IPS-20b (cell line): ENCODE measurements around the gene KANTR.

Experiments used
- H3K27ac ChIP-seq: one replicate; pipeline ENCODE4 v1.5.1; 2013; ENCODE audit warnings: low read length
- H3K27me3 ChIP-seq: 2 replicates; pipeline ENCODE4 v1.6.1; 2013; ENCODE audit warnings: mild to moderate bottlenecking, low read length, inconsistent platforms; ENCODE audit not compliant: insufficient read depth
- H3K36me3 ChIP-seq: 2 replicates; pipeline ENCODE4 v1.6.1; 2013; ENCODE audit warnings: low read depth, mild to moderate bottlenecking, inconsistent platforms, low read length, moderate library complexity; ENCODE audit not compliant: insufficient read depth
- H3K4me1 ChIP-seq: 2 replicates; pipeline ENCODE4 v1.6.1; 2013; ENCODE audit warnings: mild to moderate bottlenecking, control low read depth, inconsistent platforms, low read length, moderate library complexity; ENCODE audit not compliant: insufficient read depth
- H3K4me3 ChIP-seq: 2 replicates; pipeline ENCODE4 v1.5.1; 2013; ENCODE audit warnings: mild to moderate bottlenecking, low read length, inconsistent platforms
- H3K9ac ChIP-seq: 2 replicates; pipeline ENCODE4 v1.6.1; 2013; ENCODE audit warnings: low read depth, mild to moderate bottlenecking, inconsistent platforms, low read length, moderate library complexity
- H3K9me3 ChIP-seq: 2 replicates; pipeline ENCODE4 v1.6.1; 2013; ENCODE audit warnings: mild to moderate bottlenecking, low read depth, low read length, inconsistent platforms; ENCODE audit not compliant: insufficient read depth

KANTR gene

GRCh38 chrX:53093748-53094581 lies at the start of gene KANTR:
Gene KANTR, plus strand, starts transcription at chrX:53094142. Its CDS starts 30,131 bp downstream, at chrX:53124273.
- Histone ChIP-seq H3K9ac (peak within 1 kb of the TSS; percentile 80; the same call in 1 of the 2 replicates), H3K27ac (peak within 1 kb of the TSS; percentile 80), H3K36me3 (no peaks in the 10 kb centered on the region), H3K9me3 (no peaks in the 10 kb centered on the region), H3K4me1 (no peaks in the 10 kb centered on the region), H3K4me3 (peak within 1 kb of the TSS; percentile 90), H3K27me3 (no peaks in the 10 kb centered on the region)

- H3K27me3 ChIP-seq, result no peaks in the 10 kb centered on the region
- H3K4me1 ChIP-seq, result no peaks in the 10 kb centered on the region
- no peak overlapping the region for H3K27ac ChIP-seq
- no peak overlapping the region for H3K9ac ChIP-seq
- no peaks in the 10 kb centered on the region for H3K36me3 ChIP-seq
- no peak overlapping the region for H3K4me3 ChIP-seq
- no peaks in the 10 kb centered on the region for H3K9me3 ChIP-seq
These were observed 48.9 kb upstream of the KANTR start for GRCh38 chrX:53044995-53045394.

- no peaks in the 10 kb centered on the region for H3K27me3 ChIP-seq
- no peak overlapping the region for H3K9ac ChIP-seq
- no peaks in the 10 kb centered on the region for H3K9me3 ChIP-seq
- H3K4me1 ChIP-seq, result no peaks in the 10 kb centered on the region
- no peaks in the 10 kb centered on the region for H3K36me3 ChIP-seq
- H3K27ac ChIP-seq, result no peak overlapping the region
- no peak overlapping the region for H3K4me3 ChIP-seq
These were observed 46.7 kb upstream of the KANTR start for GRCh38 chrX:53047228-53047627.

- H3K9me3 ChIP-seq, result no peaks in the 10 kb centered on the region
- no peak within 1 kb of the TSS for H3K27ac ChIP-seq
- no peaks in the 10 kb centered on the region for H3K36me3 ChIP-seq
- H3K4me3 ChIP-seq, result peak within 1 kb of the TSS; percentile 72
- H3K27me3 ChIP-seq, result no peaks in the 10 kb centered on the region
- peak within 1 kb of the TSS; percentile 90 for H3K9ac ChIP-seq
- H3K4me1 ChIP-seq, result no peaks in the 10 kb centered on the region
These were observed 45.5 kb upstream of the KANTR start, which contains the start of gene GPR173 for GRCh38 chrX:53048169-53049126. Gene GPR173, plus strand, starts transcription at chrX:53048789. Its CDS starts 27,833 bp downstream, at chrX:53076622.

GRCh38 chrX:53049127-53049517 lies 44.8 kb upstream of the KANTR start:
- no peaks in the 10 kb centered on the region for H3K4me1 ChIP-seq
- peak overlapping the region; percentile 51; the same call in 1 of the 2 replicates for H3K9ac ChIP-seq
- no peak overlapping the region for H3K27ac ChIP-seq
- no peaks in the 10 kb centered on the region for H3K36me3 ChIP-seq
- H3K4me3 ChIP-seq, result peak overlapping the region; percentile 72
- no peaks in the 10 kb centered on the region for H3K9me3 ChIP-seq
- H3K27me3 ChIP-seq, result no peaks in the 10 kb centered on the region

- Histone ChIP-seq H3K9ac (no peak overlapping the region), H3K27ac (no peak overlapping the region), H3K27me3 (no peaks in the 10 kb centered on the region), H3K9me3 (no peaks in the 10 kb centered on the region), H3K4me3 (no peak overlapping the region), H3K36me3 (no peaks in the 10 kb centered on the region), H3K4me1 (no peaks in the 10 kb centered on the region)
These were observed 43.1 kb upstream of the KANTR start for GRCh38 chrX:53050841-53051240.

GRCh38 chrX:53055244-53055849 lies 38.6 kb upstream of the KANTR start:
- Histone ChIP-seq H3K4me1 (no peaks in the 10 kb centered on the region), H3K9ac (no peak overlapping the region), H3K27me3 (no peaks in the 10 kb centered on the region), H3K27ac (no peak overlapping the region), H3K36me3 (no peaks in the 10 kb centered on the region), H3K9me3 (no peaks in the 10 kb centered on the region), H3K4me3 (no peak overlapping the region)

DNA sequence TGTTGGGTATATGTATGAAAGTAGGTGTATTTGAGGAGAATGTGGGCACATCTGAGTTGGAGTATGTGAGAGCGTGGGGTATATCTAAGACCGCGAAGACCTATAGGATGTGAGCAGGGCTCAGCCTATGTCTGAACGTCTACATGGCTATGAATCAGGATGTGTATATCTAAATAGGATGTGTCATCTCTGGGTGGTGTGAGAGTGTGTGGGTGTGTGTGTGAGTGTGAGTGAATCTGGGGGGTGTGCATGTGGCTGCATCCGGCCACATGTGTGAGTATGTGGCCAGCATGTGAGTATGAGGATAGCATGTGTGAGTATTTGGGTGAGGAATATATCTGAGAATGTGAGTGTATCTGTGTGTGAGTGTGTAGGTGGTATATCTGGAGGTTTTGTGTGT lies 37.6 kb upstream of the KANTR start:
- H3K4me3 ChIP-seq, result no peak overlapping the region
- no peak overlapping the region for H3K27ac ChIP-seq
- H3K36me3 ChIP-seq, result no peaks in the 10 kb centered on the region
- no peak overlapping the region for H3K9ac ChIP-seq
- no peaks in the 10 kb centered on the region for H3K4me1 ChIP-seq
- no peaks in the 10 kb centered on the region for H3K27me3 ChIP-seq
- no peaks in the 10 kb centered on the region for H3K9me3 ChIP-seq

GRCh38 chrX:53065104-53065503 lies 28.8 kb upstream of the KANTR start:
- Histone ChIP-seq H3K27ac (no peak overlapping the region), H3K4me1 (no peaks in the 10 kb centered on the region), H3K27me3 (no peaks in the 10 kb centered on the region), H3K36me3 (no peaks in the 10 kb centered on the region), H3K4me3 (no peak overlapping the region), H3K9me3 (no peaks in the 10 kb centered on the region), H3K9ac (no peak overlapping the region)

DNA sequence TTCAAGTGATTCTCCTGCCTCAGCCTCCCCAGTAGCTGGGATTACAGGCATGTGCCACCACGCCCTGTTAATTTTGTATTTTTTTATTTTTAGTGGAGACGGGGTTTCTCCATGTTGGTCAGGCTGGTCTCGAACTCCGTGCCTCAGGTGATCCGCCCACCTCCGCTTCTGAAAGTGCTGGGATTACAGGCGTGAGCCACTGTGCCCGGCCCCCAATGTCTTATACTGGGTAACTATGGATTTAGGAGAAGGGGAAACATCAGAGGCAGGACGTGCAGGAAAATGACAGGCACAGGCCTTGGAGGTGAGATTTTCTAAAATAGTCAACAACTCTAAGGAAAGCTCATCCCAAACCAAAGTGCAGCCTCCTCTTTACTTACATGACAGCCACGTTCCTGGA lies 22.9 kb upstream of the KANTR start:
- Histone ChIP-seq H3K9ac (no peak overlapping the region), H3K36me3 (no peaks in the 10 kb centered on the region), H3K27me3 (no peaks in the 10 kb centered on the region), H3K4me3 (no peak overlapping the region), H3K4me1 (0 out of 2 replicates have a peak, but pooled peaks cover 2% of the 10 kb centered on the region), H3K9me3 (no peaks in the 10 kb centered on the region), H3K27ac (no peak overlapping the region)
